Lung microvascular endothelial cell (primary cell): ENCODE results near the gene DIP2C. TPM values are rescaled to one million over a fixed set of nuclear protein-coding genes. Genes with fewer than 3 reads are reported as not detected.
"Not testable (repeated sequence)": the region's sequence is repeated elsewhere in the genome, so short reads cannot be mapped to it uniquely, and the experiment has no call there.

Experiments used
- DNase-seq, 2 donors: peaks; one replicate each; pipeline versions ENCODE4 v3.0.0 to v3.0.0-alpha.2; 2010; ENCODE audit warnings: low read depth in 2 of 2
- total RNA-seq: library from RNA; depleted of rRNA; stranded (reverse); fragments of >200 nt; gene quantifications from 2 replicates; pipeline ENCODE4 v1.2.1, GENCODE V29; 2014

DIP2C gene
- total RNA-seq, 1 donor from 2014 or later: 8.7 TPM

GRCh38 chr10:308572-309085 is 380.8 kb downstream of the DIP2C start:
- DNase-seq: no peak

GRCh38 chr10:308101-308500 is 381.4 kb downstream of the DIP2C start:
- no peak for DNase-seq

GRCh38 chr10:307659-308058 is 381.8 kb downstream of the DIP2C start:
- no peak for DNase-seq

GRCh38 chr10:306675-307185 is 382.7 kb downstream of the DIP2C start:
- DNase-seq: peak in 1 of 2 donors; percentile 16

- peak in 1 of 2 donors; percentile 46 for DNase-seq
Measured at GRCh38 chr10:306007-306674, 383.3 kb downstream of the DIP2C start.

- no peak for DNase-seq
Measured at GRCh38 chr10:305034-305433, 384.4 kb downstream of the DIP2C start.

GRCh38 chr10:301536-301935 is 387.9 kb downstream of the DIP2C start:
- no peak for DNase-seq

- DNase-seq: not testable (repeated sequence)
Measured at GRCh38 chr10:300580-300979, 388.9 kb downstream of the DIP2C start.

- no peak for DNase-seq
Measured at GRCh38 chr10:299969-300368, 389.5 kb downstream of the DIP2C start.

- no peak for DNase-seq
Measured at GRCh38 chr10:299512-299911, 390.0 kb downstream of the DIP2C start.

GRCh38 chr10:298033-298432 is 391.4 kb downstream of the DIP2C start:
- peak in 1 of 2 donors; percentile 20 for DNase-seq

GRCh38 chr10:297567-297966 is 391.9 kb downstream of the DIP2C start:
- DNase-seq: no peak

GRCh38 chr10:293636-294035 is 395.8 kb downstream of the DIP2C start:
- DNase-seq: no peak

GRCh38 chr10:290026-290725 is 399.3 kb downstream of the DIP2C start:
- no peak for DNase-seq

- no peak for DNase-seq
Measured at GRCh38 chr10:289581-289980, 399.9 kb downstream of the DIP2C start.

GRCh38 chr10:288316-289200 is 400.9 kb downstream of the DIP2C start:
- DNase-seq: no peak

- DNase-seq: no peak
Measured at GRCh38 chr10:287814-288213, 401.7 kb downstream of the DIP2C start.

- no peak for DNase-seq
Measured at GRCh38 chr10:287026-287709, 402.3 kb downstream of the DIP2C start.

- no peak for DNase-seq
Measured at GRCh38 chr10:285216-285615, 404.3 kb downstream of the DIP2C start.

GRCh38 chr10:283916-284356 is 405.5 kb downstream of the DIP2C start:
- no peak for DNase-seq

GRCh38 chr10:283140-283479 is 406.4 kb downstream of the DIP2C start:
- no peak for DNase-seq
